WTC11 (cell line): ENCODE results near the gene COL4A1.

Source experiments
- AFF4 ChIP-seq: sonication (generic); formaldehyde crosslinking; IDR thresholded peaks from 2 replicates; pipeline ENCODE4 v1.8.1; 2023; ENCODE audit warnings: mild to moderate bottlenecking, missing genetic modification reagents, borderline replicate concordance
- AR ChIP-seq: fragments of 250-450 bp; sonication (Bioruptor Pico); IDR thresholded peaks from 2 replicates; pipeline ENCODE4 v1.9.0; 2021; ENCODE audit warnings: mild to moderate bottlenecking
- ATF3 ChIP-seq: sonication (generic); formaldehyde crosslinking; conservative IDR thresholded peaks from 2 replicates; pipeline ENCODE4 v1.8.1; 2022; ENCODE audit warnings: mild to moderate bottlenecking, missing genetic modification reagents
- CTCF ChIP-seq: fragments of 200-600 bp; IDR thresholded peaks from 2 replicates; pipeline ENCODE4 v1.8.0; 2022; ENCODE audit warnings: antibody characterized with exemption
- E2F5 ChIP-seq: sonication (generic); formaldehyde crosslinking; IDR thresholded peaks from 2 replicates; pipeline ENCODE4 v1.8.1; 2022; ENCODE audit warnings: mild to moderate bottlenecking, moderate library complexity, missing genetic modification reagents
- IRF2 ChIP-seq: sonication (generic); formaldehyde crosslinking; IDR thresholded peaks from 2 replicates; pipeline ENCODE4 v1.8.0; 2022; ENCODE audit warnings: low read depth, missing genetic modification reagents, borderline replicate concordance
- MXD4 ChIP-seq: fragments of 250-450 bp; sonication (Bioruptor Pico); IDR thresholded peaks from 2 replicates; pipeline ENCODE4 v1.8.0; 2021; ENCODE audit warnings: mild to moderate bottlenecking, moderate library complexity, borderline replicate concordance
- PRDM15 ChIP-seq: sonication (generic); formaldehyde crosslinking; IDR thresholded peaks from 2 replicates; pipeline ENCODE4 v1.8.0; 2022; ENCODE audit warnings: missing genetic modification reagents
- STAT6 ChIP-seq: sonication (generic); formaldehyde crosslinking; conservative IDR thresholded peaks from 2 replicates; pipeline ENCODE4 v1.8.1; 2023; ENCODE audit warnings: mild to moderate bottlenecking, low read depth, missing genetic modification reagents, moderate library complexity
- USF2 ChIP-seq: sonication (generic); formaldehyde crosslinking; IDR thresholded peaks from 2 replicates; pipeline ENCODE4 v1.8.1; 2023; ENCODE audit warnings: mild to moderate bottlenecking, missing genetic modification reagents, moderate library complexity
- ZBTB21 ChIP-seq: sonication (generic); formaldehyde crosslinking; IDR thresholded peaks from 2 replicates; pipeline ENCODE4 v1.8.1; 2023; ENCODE audit warnings: mild to moderate bottlenecking, missing genetic modification reagents, borderline replicate concordance
- ZNF121 ChIP-seq: sonication (generic); formaldehyde crosslinking; IDR thresholded peaks from 2 replicates; pipeline ENCODE4 v1.8.0; 2023; ENCODE audit warnings: missing genetic modification reagents
- ZNF281 ChIP-seq: sonication (generic); formaldehyde crosslinking; IDR thresholded peaks from 2 replicates; pipeline ENCODE4 v1.8.0; 2023; ENCODE audit warnings: mild to moderate bottlenecking, missing genetic modification reagents
- ZNF512 ChIP-seq: sonication (generic); formaldehyde crosslinking; IDR thresholded peaks from 2 replicates; pipeline ENCODE4 v1.8.1; 2022; ENCODE audit warnings: missing genetic modification reagents, borderline replicate concordance

GRCh38 chr13:110232142-110232541 is 74.8 kb downstream of the COL4A1 start:
- TF ChIP-seq E2F5 (CRISPR knock-in tag) = no peak
- no peak for TF ChIP-seq MXD4 (CRISPR knock-in tag)
- no peak for TF ChIP-seq CTCF
- no peak for TF ChIP-seq PRDM15 (CRISPR knock-in tag)
- no peak for TF ChIP-seq ZNF512
- no peak for TF ChIP-seq USF2 (CRISPR knock-in tag)
- no peak for TF ChIP-seq ATF3
- TF ChIP-seq ZNF121 (CRISPR knock-in tag) = no peak
- TF ChIP-seq IRF2 (CRISPR knock-in tag) = no peak
- no peak for TF ChIP-seq AFF4
- no peak for TF ChIP-seq STAT6 (CRISPR knock-in tag)
- TF ChIP-seq ZNF281 (CRISPR knock-in tag) = no peak
- TF ChIP-seq AR = no peak
- no peak for TF ChIP-seq ZBTB21 (CRISPR knock-in tag)
